K562 (cell line): Measurements from ENCODE around the gene MYLK4. TPM values are rescaled to one million over a fixed set of nuclear protein-coding genes. Genes with fewer than 3 reads are reported as not detected.

Experiments used
- BHLHE40 ChIP-seq: IDR thresholded peaks from 2 replicates; pipeline ENCODE4 v1.6.1; 2011; ENCODE audit warnings: low read length, improper control_type of control experiment
- CC2D1A ChIP-seq: fragments of 450-650 bp; IDR thresholded peaks from 2 replicates; pipeline ENCODE4 v1.6.1; 2017; ENCODE audit warnings: mild to moderate bottlenecking
- PHTF2 ChIP-seq: fragments of 250-450 bp; sonication (Bioruptor Pico); IDR thresholded peaks from 2 replicates; pipeline ENCODE4 v1.5.0; 2021; ENCODE audit warnings: mild to moderate bottlenecking
- POLR2AphosphoS5 ChIP-seq: IDR thresholded peaks from 2 replicates; pipeline ENCODE4 v1.6.1; 2011; ENCODE audit warnings: mild to moderate bottlenecking, low read depth, low read length, moderate library complexity; ENCODE audit not compliant: control insufficient read depth, insufficient read depth
- SMAD3 ChIP-seq: fragments of 450-650 bp; formaldehyde crosslinking; conservative IDR thresholded peaks from 2 replicates; pipeline ENCODE4 v1.4.0; 2020; ENCODE audit warnings: mild to moderate bottlenecking
- polyA plus RNA-seq, 8 experiments: library from polyadenylated mRNA; depleted of rRNA in 4 of 8; stranded (reverse) in 5 of 8; unstranded in 3 of 8; fragments of >200 nt; fragmentation: Nextera tagmentation in 2 of 8; fragmentation: Illumina TruSeq in 1 of 8; extraction: Ambion mirVana in 2 of 8; extraction: Trizol in 1 of 8; gene quantifications; 2 replicates each; pipeline versions ENCODE4 v1.2.1 to v1.2.3, GENCODE V29; 2011 to 2014; ENCODE audit warnings: inconsistent platforms in 1 of 8, missing spikeins in 1 of 8
- total RNA-seq, 7 experiments: library from RNA; depleted of rRNA in 6 of 7; stranded (reverse); fragments of >200 nt in 6 of 7; fragmentation: Illumina TruSeq in 2 of 7; extraction: Trizol in 2 of 7; gene quantifications; 2 replicates each; pipeline versions ENCODE4 v1.2.1 to v1.2.3, GENCODE V29; 2011 to 2021; ENCODE audit warnings: low replicate concordance in 1 of 7
- TF ChIP-seq, protein P1 (sequence below): fragments of 250-450 bp; sonication (Bioruptor Pico); IDR thresholded peaks from 2 replicates; pipeline ENCODE4 v1.8.0; 2021; ENCODE audit warnings: mild to moderate bottlenecking, moderate library complexity
- TF ChIP-seq, protein P2 (sequence below): sonication (generic); formaldehyde crosslinking; IDR thresholded peaks from 2 replicates; pipeline ENCODE4 v1.8.1; 2023; ENCODE audit warnings: mild to moderate bottlenecking, missing genetic modification reagents
- TF ChIP-seq, protein P3 (sequence below): fragments of 450-650 bp; formaldehyde crosslinking; IDR thresholded peaks from 2 replicates; pipeline ENCODE4 v1.4.0; 2022; ENCODE audit warnings: missing genetic modification characterization
- TF ChIP-seq, protein P4 (sequence below): fragments of 250-450 bp; sonication (Bioruptor Pico); IDR thresholded peaks from 2 replicates; pipeline ENCODE4 v1.4.0; 2020; ENCODE audit warnings: borderline replicate concordance
- TF ChIP-seq, protein P5 (sequence below), 2 experiments: fragments of 150-350 bp in 1 of 2; IDR thresholded peaks; 2 replicates each; pipeline ENCODE4 v1.6.1; 2012 to 2016; ENCODE audit warnings: low read depth in 2 of 2, low read length in 2 of 2, mild to moderate bottlenecking in 1 of 2, moderate library complexity in 1 of 2
- TF ChIP-seq, protein P6 (sequence below), 2 experiments: IDR thresholded peaks; 2 replicates each; pipeline ENCODE4 v1.6.1; 2012; ENCODE audit warnings: improper control_type of control experiment in 2 of 2, low read depth in 2 of 2, low read length in 2 of 2, borderline replicate concordance in 1 of 2

Gene MYLK4
- total and polyA plus RNA-seq, 9 of the 15 experiments (the other 6 are each of a cell fraction or from before 2014, with no cell fraction given) = 0.01 to 0.15 (median 0.06) TPM

DNA sequence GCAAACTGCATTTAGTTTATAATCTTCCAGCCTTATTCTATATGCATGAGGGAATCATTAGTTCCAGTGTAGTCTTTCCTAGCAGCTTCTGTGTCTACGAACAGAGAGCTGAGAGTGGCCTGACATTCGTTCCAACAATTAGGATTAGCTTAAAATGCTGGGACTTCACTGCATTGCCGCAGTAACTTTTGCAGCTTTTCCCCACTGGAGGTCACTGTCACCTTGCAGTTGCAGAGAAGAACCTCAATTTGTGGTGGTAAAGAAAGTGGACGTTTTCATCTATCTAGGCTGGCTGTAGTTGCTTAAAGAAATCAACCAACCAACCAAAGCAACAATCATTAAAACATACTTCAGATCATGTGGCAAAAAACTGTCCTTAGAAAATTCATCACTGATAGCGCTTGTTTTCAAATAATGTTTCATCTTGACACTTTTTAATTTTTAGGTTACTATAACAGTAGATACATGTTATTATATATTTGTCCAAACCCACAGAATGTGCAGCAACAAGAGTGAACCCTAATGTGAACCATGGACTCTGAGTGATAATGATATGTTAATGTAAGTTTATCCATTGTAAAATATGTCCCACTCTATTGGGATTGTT, 12.2 kb downstream of the MYLK4 start (continued):
- TF ChIP-seq, protein P1, sequence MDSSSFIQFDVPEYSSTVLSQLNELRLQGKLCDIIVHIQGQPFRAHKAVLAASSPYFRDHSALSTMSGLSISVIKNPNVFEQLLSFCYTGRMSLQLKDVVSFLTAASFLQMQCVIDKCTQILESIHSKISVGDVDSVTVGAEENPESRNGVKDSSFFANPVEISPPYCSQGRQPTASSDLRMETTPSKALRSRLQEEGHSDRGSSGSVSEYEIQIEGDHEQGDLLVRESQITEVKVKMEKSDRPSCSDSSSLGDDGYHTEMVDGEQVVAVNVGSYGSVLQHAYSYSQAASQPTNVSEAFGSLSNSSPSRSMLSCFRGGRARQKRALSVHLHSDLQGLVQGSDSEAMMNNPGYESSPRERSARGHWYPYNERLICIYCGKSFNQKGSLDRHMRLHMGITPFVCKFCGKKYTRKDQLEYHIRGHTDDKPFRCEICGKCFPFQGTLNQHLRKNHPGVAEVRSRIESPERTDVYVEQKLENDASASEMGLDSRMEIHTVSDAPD (CRISPR knock-in tag) = no peak
- TF ChIP-seq, protein P2, sequence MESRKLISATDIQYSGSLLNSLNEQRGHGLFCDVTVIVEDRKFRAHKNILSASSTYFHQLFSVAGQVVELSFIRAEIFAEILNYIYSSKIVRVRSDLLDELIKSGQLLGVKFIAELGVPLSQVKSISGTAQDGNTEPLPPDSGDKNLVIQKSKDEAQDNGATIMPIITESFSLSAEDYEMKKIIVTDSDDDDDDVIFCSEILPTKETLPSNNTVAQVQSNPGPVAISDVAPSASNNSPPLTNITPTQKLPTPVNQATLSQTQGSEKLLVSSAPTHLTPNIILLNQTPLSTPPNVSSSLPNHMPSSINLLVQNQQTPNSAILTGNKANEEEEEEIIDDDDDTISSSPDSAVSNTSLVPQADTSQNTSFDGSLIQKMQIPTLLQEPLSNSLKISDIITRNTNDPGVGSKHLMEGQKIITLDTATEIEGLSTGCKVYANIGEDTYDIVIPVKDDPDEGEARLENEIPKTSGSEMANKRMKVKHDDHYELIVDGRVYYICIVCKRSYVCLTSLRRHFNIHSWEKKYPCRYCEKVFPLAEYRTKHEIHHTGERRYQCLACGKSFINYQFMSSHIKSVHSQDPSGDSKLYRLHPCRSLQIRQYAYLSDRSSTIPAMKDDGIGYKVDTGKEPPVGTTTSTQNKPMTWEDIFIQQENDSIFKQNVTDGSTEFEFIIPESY (CRISPR knock-in tag) = no peak
- TF ChIP-seq POLR2AphosphoS5 (no peak), CC2D1A (0 out of 2 replicates have a peak, but pooled peaks have one; percentile 60), PHTF2 (CRISPR knock-in tag) (no peak), BHLHE40 (no peak), SMAD3 (CRISPR knock-in tag) (no peak)
- TF ChIP-seq, protein P3, sequence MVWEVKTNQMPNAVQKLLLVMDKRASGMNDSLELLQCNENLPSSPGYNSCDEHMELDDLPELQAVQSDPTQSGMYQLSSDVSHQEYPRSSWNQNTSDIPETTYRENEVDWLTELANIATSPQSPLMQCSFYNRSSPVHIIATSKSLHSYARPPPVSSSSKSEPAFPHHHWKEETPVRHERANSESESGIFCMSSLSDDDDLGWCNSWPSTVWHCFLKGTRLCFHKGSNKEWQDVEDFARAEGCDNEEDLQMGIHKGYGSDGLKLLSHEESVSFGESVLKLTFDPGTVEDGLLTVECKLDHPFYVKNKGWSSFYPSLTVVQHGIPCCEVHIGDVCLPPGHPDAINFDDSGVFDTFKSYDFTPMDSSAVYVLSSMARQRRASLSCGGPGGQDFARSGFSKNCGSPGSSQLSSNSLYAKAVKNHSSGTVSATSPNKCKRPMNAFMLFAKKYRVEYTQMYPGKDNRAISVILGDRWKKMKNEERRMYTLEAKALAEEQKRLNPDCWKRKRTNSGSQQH (CRISPR knock-in tag) = no peak
- TF ChIP-seq, protein P4, sequence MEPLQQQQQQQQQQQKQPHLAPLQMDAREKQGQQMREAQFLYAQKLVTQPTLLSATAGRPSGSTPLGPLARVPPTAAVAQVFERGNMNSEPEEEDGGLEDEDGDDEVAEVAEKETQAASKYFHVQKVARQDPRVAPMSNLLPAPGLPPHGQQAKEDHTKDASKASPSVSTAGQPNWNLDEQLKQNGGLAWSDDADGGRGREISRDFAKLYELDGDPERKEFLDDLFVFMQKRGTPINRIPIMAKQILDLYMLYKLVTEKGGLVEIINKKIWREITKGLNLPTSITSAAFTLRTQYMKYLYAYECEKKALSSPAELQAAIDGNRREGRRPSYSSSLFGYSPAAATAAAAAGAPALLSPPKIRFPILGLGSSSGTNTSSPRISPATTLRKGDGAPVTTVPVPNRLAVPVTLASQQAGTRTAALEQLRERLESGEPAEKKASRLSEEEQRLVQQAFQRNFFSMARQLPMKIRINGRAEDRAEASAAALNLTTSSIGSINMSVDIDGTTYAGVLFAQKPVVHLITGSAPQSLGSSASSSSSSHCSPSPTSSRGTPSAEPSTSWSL (CRISPR knock-in tag) = no peak
- TF ChIP-seq, protein P5, sequence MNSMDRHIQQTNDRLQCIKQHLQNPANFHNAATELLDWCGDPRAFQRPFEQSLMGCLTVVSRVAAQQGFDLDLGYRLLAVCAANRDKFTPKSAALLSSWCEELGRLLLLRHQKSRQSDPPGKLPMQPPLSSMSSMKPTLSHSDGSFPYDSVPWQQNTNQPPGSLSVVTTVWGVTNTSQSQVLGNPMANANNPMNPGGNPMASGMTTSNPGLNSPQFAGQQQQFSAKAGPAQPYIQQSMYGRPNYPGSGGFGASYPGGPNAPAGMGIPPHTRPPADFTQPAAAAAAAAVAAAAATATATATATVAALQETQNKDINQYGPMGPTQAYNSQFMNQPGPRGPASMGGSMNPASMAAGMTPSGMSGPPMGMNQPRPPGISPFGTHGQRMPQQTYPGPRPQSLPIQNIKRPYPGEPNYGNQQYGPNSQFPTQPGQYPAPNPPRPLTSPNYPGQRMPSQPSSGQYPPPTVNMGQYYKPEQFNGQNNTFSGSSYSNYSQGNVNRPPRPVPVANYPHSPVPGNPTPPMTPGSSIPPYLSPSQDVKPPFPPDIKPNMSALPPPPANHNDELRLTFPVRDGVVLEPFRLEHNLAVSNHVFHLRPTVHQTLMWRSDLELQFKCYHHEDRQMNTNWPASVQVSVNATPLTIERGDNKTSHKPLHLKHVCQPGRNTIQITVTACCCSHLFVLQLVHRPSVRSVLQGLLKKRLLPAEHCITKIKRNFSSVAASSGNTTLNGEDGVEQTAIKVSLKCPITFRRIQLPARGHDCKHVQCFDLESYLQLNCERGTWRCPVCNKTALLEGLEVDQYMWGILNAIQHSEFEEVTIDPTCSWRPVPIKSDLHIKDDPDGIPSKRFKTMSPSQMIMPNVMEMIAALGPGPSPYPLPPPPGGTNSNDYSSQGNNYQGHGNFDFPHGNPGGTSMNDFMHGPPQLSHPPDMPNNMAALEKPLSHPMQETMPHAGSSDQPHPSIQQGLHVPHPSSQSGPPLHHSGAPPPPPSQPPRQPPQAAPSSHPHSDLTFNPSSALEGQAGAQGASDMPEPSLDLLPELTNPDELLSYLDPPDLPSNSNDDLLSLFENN (IDR thresholded peaks at IDR 0.05; ENCODE audit: low read depth in 2 of 2, low read length in 2 of 2) = no peak
- TF ChIP-seq, protein P6, sequence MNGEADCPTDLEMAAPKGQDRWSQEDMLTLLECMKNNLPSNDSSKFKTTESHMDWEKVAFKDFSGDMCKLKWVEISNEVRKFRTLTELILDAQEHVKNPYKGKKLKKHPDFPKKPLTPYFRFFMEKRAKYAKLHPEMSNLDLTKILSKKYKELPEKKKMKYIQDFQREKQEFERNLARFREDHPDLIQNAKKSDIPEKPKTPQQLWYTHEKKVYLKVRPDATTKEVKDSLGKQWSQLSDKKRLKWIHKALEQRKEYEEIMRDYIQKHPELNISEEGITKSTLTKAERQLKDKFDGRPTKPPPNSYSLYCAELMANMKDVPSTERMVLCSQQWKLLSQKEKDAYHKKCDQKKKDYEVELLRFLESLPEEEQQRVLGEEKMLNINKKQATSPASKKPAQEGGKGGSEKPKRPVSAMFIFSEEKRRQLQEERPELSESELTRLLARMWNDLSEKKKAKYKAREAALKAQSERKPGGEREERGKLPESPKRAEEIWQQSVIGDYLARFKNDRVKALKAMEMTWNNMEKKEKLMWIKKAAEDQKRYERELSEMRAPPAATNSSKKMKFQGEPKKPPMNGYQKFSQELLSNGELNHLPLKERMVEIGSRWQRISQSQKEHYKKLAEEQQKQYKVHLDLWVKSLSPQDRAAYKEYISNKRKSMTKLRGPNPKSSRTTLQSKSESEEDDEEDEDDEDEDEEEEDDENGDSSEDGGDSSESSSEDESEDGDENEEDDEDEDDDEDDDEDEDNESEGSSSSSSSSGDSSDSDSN (IDR thresholded peaks at IDR 0.05; ENCODE audit: borderline replicate concordance in 1 of 2, low read depth in 2 of 2, low read length in 2 of 2) = no peak
